BJ (cell line): ENCODE results near the gene DNAJC16. TPM values are rescaled to one million over a fixed set of nuclear protein-coding genes. Genes with fewer than 3 reads are reported as not detected.

ENCODE experiments used
- CTCF ChIA-PET: fragments of 350-600 bp; formaldehyde crosslinking; extraction: SDS; loops from one replicate; lab custom pipeline; 2021; ENCODE audit warnings: antibody characterized with exemption, inconsistent platforms; lab: Yijun Ruan, JAX
- POLR2A ChIA-PET: fragments of 300-600 bp; sonication (Branson Sonifier 250); formaldehyde crosslinking; extraction: SDS; loops from one replicate; lab custom pipeline; 2021; ENCODE audit warnings: antibody characterized with exemption; lab: Charles Lee
- DNase-seq: peaks from one replicate; pipeline ENCODE4 v3.0.0-alpha.2; 2011; ENCODE audit warnings: low read depth
- H3K27me3 ChIP-seq: 2 replicates; pipeline ENCODE4 v1.6.0; 2011; ENCODE audit warnings: low read length; ENCODE audit not compliant: control insufficient read depth, insufficient read depth
- H3K36me3 ChIP-seq: 2 replicates; pipeline ENCODE4 v1.5.1; 2011; ENCODE audit warnings: low read length; ENCODE audit not compliant: control insufficient read depth, insufficient read depth
- H3K4me3 ChIP-seq: 2 replicates; pipeline ENCODE4 v1.5.1; 2011; ENCODE audit warnings: low read depth, mild to moderate bottlenecking, control low read depth, low read length
- polyA plus RNA-seq: library from polyadenylated mRNA; depleted of rRNA; stranded (reverse); fragments of >200 nt; gene quantifications from 2 replicates; pipeline ENCODE4 v1.2.3, GENCODE V29; 2011
- TF ChIP-seq, protein P1 (sequence below): IDR thresholded peaks from 2 replicates; pipeline ENCODE4 v1.5.1; 2011; ENCODE audit warnings: low read depth, mild to moderate bottlenecking, control low read depth, inconsistent platforms, low read length, moderate library complexity; ENCODE audit not compliant: insufficient read depth

Gene DNAJC16
- polyA plus RNA-seq, 1 experiment: 12.3 TPM

- Histone ChIP-seq H3K27me3 (no peaks in the 10 kb centered on the region), H3K4me3 (no peak overlapping the region), H3K36me3 (peaks cover 3% of the 10 kb centered on the region)
- ChIA-PET POLR2A (interaction anchor here (0.7 kb wide), 1 partner anchor 161 kb away, joined by 3 read pairs; no protein-coding TSS in a partner anchor), CTCF (no interaction called here)
- TF ChIP-seq, protein P1, sequence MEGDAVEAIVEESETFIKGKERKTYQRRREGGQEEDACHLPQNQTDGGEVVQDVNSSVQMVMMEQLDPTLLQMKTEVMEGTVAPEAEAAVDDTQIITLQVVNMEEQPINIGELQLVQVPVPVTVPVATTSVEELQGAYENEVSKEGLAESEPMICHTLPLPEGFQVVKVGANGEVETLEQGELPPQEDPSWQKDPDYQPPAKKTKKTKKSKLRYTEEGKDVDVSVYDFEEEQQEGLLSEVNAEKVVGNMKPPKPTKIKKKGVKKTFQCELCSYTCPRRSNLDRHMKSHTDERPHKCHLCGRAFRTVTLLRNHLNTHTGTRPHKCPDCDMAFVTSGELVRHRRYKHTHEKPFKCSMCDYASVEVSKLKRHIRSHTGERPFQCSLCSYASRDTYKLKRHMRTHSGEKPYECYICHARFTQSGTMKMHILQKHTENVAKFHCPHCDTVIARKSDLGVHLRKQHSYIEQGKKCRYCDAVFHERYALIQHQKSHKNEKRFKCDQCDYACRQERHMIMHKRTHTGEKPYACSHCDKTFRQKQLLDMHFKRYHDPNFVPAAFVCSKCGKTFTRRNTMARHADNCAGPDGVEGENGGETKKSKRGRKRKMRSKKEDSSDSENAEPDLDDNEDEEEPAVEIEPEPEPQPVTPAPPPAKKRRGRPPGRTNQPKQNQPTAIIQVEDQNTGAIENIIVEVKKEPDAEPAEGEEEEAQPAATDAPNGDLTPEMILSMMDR: no peak
- DNase-seq: no peak
Observed at GRCh38 chr1:15557594-15557993, 30.9 kb downstream of the DNAJC16 start.

GRCh38 chr1:15558516-15558915 is 31.9 kb downstream of the DNAJC16 start:
- Histone ChIP-seq H3K36me3 (peaks cover 3% of the 10 kb centered on the region), H3K27me3 (no peaks in the 10 kb centered on the region), H3K4me3 (no peak overlapping the region)
- TF ChIP-seq, protein P1: no peak
- DNase-seq: no peak
- POLR2A ChIA-PET: no interaction called here
- CTCF ChIA-PET: no interaction called here

DNA sequence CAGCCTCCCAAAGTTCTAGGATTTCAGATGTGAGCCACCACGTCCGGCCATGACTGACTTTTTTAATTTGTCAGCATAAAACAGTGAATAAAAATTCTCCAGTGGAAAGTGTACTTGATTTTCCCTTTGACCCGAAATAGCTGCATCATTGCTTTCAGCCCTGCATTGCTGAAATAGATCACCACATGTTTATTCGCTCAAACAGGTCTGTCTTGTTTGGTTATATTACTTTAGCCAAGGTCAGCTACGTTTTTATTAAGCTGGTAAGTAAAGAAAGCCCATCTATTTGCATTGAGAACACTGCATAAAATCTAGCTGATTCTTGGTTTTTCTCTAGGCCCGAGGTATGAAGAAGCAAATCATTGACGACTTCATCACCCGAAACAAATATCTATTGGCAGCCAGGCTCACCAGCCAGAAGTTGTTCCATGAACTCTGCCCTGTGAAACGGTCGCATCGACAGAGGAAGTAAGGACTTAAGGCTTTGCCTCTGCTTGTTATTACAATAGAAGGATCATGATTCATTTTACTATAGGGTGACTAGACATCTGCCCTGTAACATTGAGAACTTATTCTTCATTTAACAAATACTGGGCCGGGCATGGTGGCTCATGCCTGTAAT is 32.7 kb downstream of the DNAJC16 start:
- no peak for DNase-seq
- peaks cover 7% of the 10 kb centered on the region for H3K36me3 ChIP-seq
- no peak overlapping the region for H3K4me3 ChIP-seq
- TF ChIP-seq, protein P1: no peak
- ChIA-PET CTCF (no interaction called here), POLR2A (no interaction called here)
- H3K27me3 ChIP-seq: no peaks in the 10 kb centered on the region

GRCh38 chr1:15568387-15569073 is 41.9 kb downstream of the DNAJC16 start:
- TF ChIP-seq, protein P1: no peak
- DNase-seq: no peak
- Histone ChIP-seq H3K4me3 (no peak overlapping the region), H3K36me3 (peaks cover 17% of the 10 kb centered on the region), H3K27me3 (no peaks in the 10 kb centered on the region)
- ChIA-PET CTCF (no interaction called here), POLR2A (no interaction called here)

DNA sequence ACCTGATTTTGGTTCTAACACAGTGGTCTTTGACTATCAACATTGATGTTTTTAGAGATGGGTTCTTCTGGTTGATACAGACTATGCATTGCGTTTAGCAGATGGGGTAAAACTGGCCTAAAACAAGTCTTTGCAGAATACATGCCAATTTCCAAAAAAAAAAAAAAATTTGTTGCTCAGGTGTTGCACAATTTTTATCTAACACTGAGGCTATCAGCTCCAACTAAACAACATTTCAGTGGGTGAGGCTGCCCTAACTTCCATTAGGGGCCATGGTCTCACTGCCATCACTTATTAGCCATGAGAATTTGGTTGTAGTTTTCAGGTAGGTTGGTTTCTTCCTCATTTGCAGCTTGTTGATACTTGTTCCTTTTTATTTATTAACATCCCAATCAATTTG is 44.2 kb downstream of the DNAJC16 start:
- ChIA-PET POLR2A (no interaction called here), CTCF (interaction anchor here (1.2 kb wide), 1 partner anchor 20 kb away, joined by 3 read pairs; no protein-coding TSS in a partner anchor)
- TF ChIP-seq, protein P1: no peak
- Histone ChIP-seq H3K36me3 (peaks cover 10% of the 10 kb centered on the region), H3K4me3 (no peak overlapping the region), H3K27me3 (no peaks in the 10 kb centered on the region)
- no peak for DNase-seq
